Sigmoid colon (tissue), 4 donors: ENCODE results near the gene MED13L.

Experiments
- CTCF ChIP-seq, 4 experiments: fragments of 450-650 bp in 3 of 4; fragments of 200-600 bp in 1 of 4; IDR thresholded peaks; one replicate each; pipeline ENCODE4 v1.5.1; 2016 to 2019; ENCODE audit warnings: antibody characterized with exemption in 4 of 4, mild to moderate bottlenecking in 3 of 4, moderate library complexity in 2 of 4
- EP300 ChIP-seq, 4 donors: sonication (generic); formaldehyde crosslinking; IDR thresholded peaks; one replicate each; pipeline ENCODE4 v1.6.1; 2017; ENCODE audit warnings: antibody characterized with exemption in 4 of 4

- TF ChIP-seq CTCF (IDR thresholded peaks at IDR 0.05) (no peak), EP300 (IDR thresholded peaks at IDR 0.05) (no peak)
Observed at GRCh38 chr12:116148844-116149243, 128.6 kb downstream of the MED13L start.
